Endothelial cell of umbilical vein (primary cell): ENCODE measurements around the gene LTK. TPM values are rescaled to one million over a fixed set of nuclear protein-coding genes. Genes with fewer than 3 reads are reported as not detected.

Experiments
- BruUV-seq: library from RNA; stranded (reverse); fragments of 400-500 nt; replicated peaks from 2 replicates; lab custom pipeline; 2021; lab: Mats Ljungman, UMichigan
- CTCF ChIA-PET: fragments of 300-600, 350-600 bp; sonication (Branson Sonifier 250); formaldehyde crosslinking; loops from one replicate; lab custom pipeline; 2021; ENCODE audit warnings: antibody characterized with exemption, inconsistent platforms; lab: Charles Lee
- POLR2A ChIA-PET: fragments of 300-600, 350-600 bp; sonication (Branson Sonifier 250); formaldehyde crosslinking; loops from one replicate; lab custom pipeline; 2021; ENCODE audit warnings: antibody characterized with exemption, inconsistent platforms; lab: Charles Lee
- DNase-seq: peaks from one replicate; pipeline ENCODE4 v3.0.0-alpha.2; 2011; ENCODE audit warnings: low read depth, low spot score
- FAIRE-seq: peaks from 2 replicates; lab custom pipeline; 2011; peaks lifted over from hg19 to GRCh38; lab: Jason Lieb, UNC
- H2AFZ ChIP-seq: 2 replicates; pipeline ENCODE4 v1.6.0; 2012; ENCODE audit warnings: low read depth, low read length, control low read depth, inconsistent platforms
- H3K27ac ChIP-seq: 2 replicates; pipeline ENCODE4 v1.5.1; 2011; ENCODE audit warnings: low read depth, mild to moderate bottlenecking, control low read depth, low read length, moderate library complexity; ENCODE audit not compliant: insufficient read depth
- H3K27me3 ChIP-seq, 2 experiments: 2 replicates each; pipeline versions ENCODE4 v1.6.0 to v1.6.1; 2011; ENCODE audit warnings: low read length in 2 of 2, mixed read lengths in 1 of 2; ENCODE audit not compliant: control insufficient read depth in 2 of 2, insufficient read depth in 2 of 2
- H3K36me3 ChIP-seq, 2 experiments: 2 replicates in 1 of 2; 3 replicates in 1 of 2; pipeline ENCODE4 v1.5.1; 2011; ENCODE audit warnings: low read length in 2 of 2, mild to moderate bottlenecking in 1 of 2, moderate library complexity in 1 of 2; ENCODE audit not compliant: control insufficient read depth in 2 of 2, insufficient read depth in 2 of 2; ENCODE audit errors: extremely low read depth in 1 of 2
- H3K4me1 ChIP-seq: 3 replicates; pipeline ENCODE4 v1.5.1; 2011; ENCODE audit warnings: mild to moderate bottlenecking, low read length; ENCODE audit not compliant: control insufficient read depth, insufficient read depth; ENCODE audit errors: extremely low read depth
- H3K4me2 ChIP-seq: 2 replicates; pipeline ENCODE4 v1.6.1; 2011; ENCODE audit warnings: low read length, control low read depth, mixed read lengths; ENCODE audit not compliant: insufficient read depth
- H3K4me3 ChIP-seq, 3 experiments: fragments of 200-600 bp in 1 of 3; sonication (generic), shearing (Covaris generic) in 1 of 3; replicated peaks in 1 of 3; 2 replicates each; pipeline ENCODE4 v1.5.1; 2011 to 2016; ENCODE audit warnings: control low read depth in 3 of 3, low read length in 3 of 3, mild to moderate bottlenecking in 2 of 3, inconsistent platforms in 1 of 3, low read depth in 1 of 3, moderate library complexity in 1 of 3; ENCODE audit not compliant: insufficient read depth in 1 of 3
- H3K79me2 ChIP-seq: 2 replicates; pipeline ENCODE4 v1.6.0; 2012; ENCODE audit warnings: low read length, inconsistent platforms; ENCODE audit not compliant: control insufficient read depth, insufficient read depth
- H3K9ac ChIP-seq: replicated peaks from 2 replicates; pipeline ENCODE3; 2011; ENCODE audit warnings: low read length, control low read depth; ENCODE audit not compliant: insufficient read depth; ENCODE audit errors: extremely low read depth
- H3K9me1 ChIP-seq: replicated peaks from 3 replicates; pipeline ENCODE4 v1.6.0; 2011; ENCODE audit warnings: mild to moderate bottlenecking, low read length; ENCODE audit not compliant: control insufficient read depth, insufficient read depth; ENCODE audit errors: extremely low read depth
- H3K9me3 ChIP-seq: replicated peaks from 2 replicates; pipeline ENCODE4 v1.5.1; 2012; ENCODE audit warnings: low read length, inconsistent platforms; ENCODE audit not compliant: control insufficient read depth, insufficient read depth
- H4K20me1 ChIP-seq: replicated peaks from 2 replicates; pipeline ENCODE3; 2011; ENCODE audit warnings: mild to moderate bottlenecking, low read length; ENCODE audit not compliant: control insufficient read depth, insufficient read depth; ENCODE audit errors: extremely low read depth
- CTCF ChIP-seq, 2 donors: IDR thresholded peaks; 1 replicate in 1 of 2; 2 replicates in 1 of 2; pipeline ENCODE4 v1.5.1; 2011; ENCODE audit warnings: low read length in 2 of 2, mild to moderate bottlenecking in 2 of 2, moderate library complexity in 2 of 2, control low read depth in 1 of 2, inconsistent platforms in 1 of 2, low read depth in 1 of 2; ENCODE audit not compliant: insufficient read depth in 1 of 2; ENCODE audit errors: extremely low read depth in 1 of 2
- EZH2 ChIP-seq: IDR thresholded peaks from 2 replicates; pipeline ENCODE4 v1.6.1; 2012; ENCODE audit warnings: borderline replicate concordance, low read depth, mild to moderate bottlenecking, moderate library complexity, low read length, inconsistent platforms; ENCODE audit not compliant: severe bottlenecking
- FOS ChIP-seq: IDR thresholded peaks from 2 replicates; pipeline ENCODE4 v1.6.1; 2011; ENCODE audit warnings: mild to moderate bottlenecking, low read length, moderate library complexity, borderline replicate concordance; ENCODE audit not compliant: insufficient read depth
- GATA2 ChIP-seq: IDR thresholded peaks from 2 replicates; pipeline ENCODE4 v1.7.0; 2011; ENCODE audit warnings: low read depth, mild to moderate bottlenecking, moderate library complexity, mixed read lengths, low read length; ENCODE audit not compliant: insufficient read length, insufficient read depth
- JUN ChIP-seq: IDR thresholded peaks from 2 replicates; pipeline ENCODE4 v1.6.1; 2011; ENCODE audit warnings: borderline replicate concordance, low read depth; ENCODE audit not compliant: insufficient read length, insufficient read depth
- MAX ChIP-seq: IDR thresholded peaks from 2 replicates; pipeline ENCODE4 v1.6.1; 2011; ENCODE audit not compliant: insufficient read depth, insufficient read length
- MYC ChIP-seq: IDR thresholded peaks from one replicate; pipeline ENCODE4 v1.6.1; 2011; ENCODE audit warnings: mild to moderate bottlenecking, low read depth, low read length
- POLR2A ChIP-seq: IDR thresholded peaks from 2 replicates; pipeline ENCODE4 v1.6.1; 2012; ENCODE audit warnings: low read depth, mild to moderate bottlenecking, control low read depth, low read length
- POLR2AphosphoS5 ChIP-seq: IDR thresholded peaks from 2 replicates; pipeline ENCODE4 v1.6.1; 2012; ENCODE audit warnings: low read depth, mild to moderate bottlenecking, control low read depth, low read length, moderate library complexity; ENCODE audit not compliant: insufficient read depth
- dilution Hi-C: fragments of 300-500 bp; cut with MboI; formaldehyde crosslinking; loops from one replicate; pipeline ENCODE4 v1.15.0; 2019; ENCODE audit warnings: low sequenced_read_pairs; ENCODE audit not compliant: extremely low pct_ligation_motif_present
- intact Hi-C: fragments of 100-400 bp; cut with micrococcal nuclease; formaldehyde crosslinking; loops from one replicate; pipeline ENCODE4 v1.10.0; 2022
- polyA plus RNA-seq, 4 experiments: library from polyadenylated mRNA; depleted of rRNA in 3 of 4; stranded (reverse) in 3 of 4; unstranded in 1 of 4; fragments of >200 nt; gene quantifications; 2 replicates each; pipeline versions ENCODE4 v1.2.1 to v1.2.3, GENCODE V29; 2011 to 2012; ENCODE audit warnings: missing spikeins in 1 of 4
- total RNA-seq: library from RNA; stranded (reverse); gene quantifications from 2 replicates; pipeline ENCODE4 v1.2.3, GENCODE V29; 2021

Gene LTK
- total and polyA plus RNA-seq, 2 donors (not counting 3 experiments of a cell fraction or from before 2014, with no cell fraction given), result 0.15 to 0.17 TPM

GRCh38 chr15:41507820-41508290, 5.8 kb downstream of the LTK start:
- no peak for TF ChIP-seq MAX
- TF ChIP-seq POLR2A, result no peak
- no peak for TF ChIP-seq JUN
- TF ChIP-seq POLR2AphosphoS5, result no peak
- TF ChIP-seq FOS, result no peak
- no peak for TF ChIP-seq GATA2
- no peak for TF ChIP-seq MYC
- no peak for TF ChIP-seq CTCF (IDR thresholded peaks at IDR 0.05; ENCODE audit: extremely low read depth in 1 of 2, insufficient read depth in 1 of 2, low read depth in 1 of 2, low read length in 2 of 2)
- no peak for TF ChIP-seq EZH2
- Histone ChIP-seq H3K27me3 (peaks cover 36% of the 10 kb centered on the region in 2 experiments), H3K4me3 (no peak overlapping the region), H4K20me1 (no peaks in the 10 kb centered on the region), H3K9ac (no peak overlapping the region), H3K9me1 (no peaks in the 10 kb centered on the region), H3K9me3 (no peaks in the 10 kb centered on the region), H3K4me1 (peaks cover 2% of the 10 kb centered on the region), H3K36me3 (no peaks in the 10 kb centered on the region), H3K79me2 (no peaks in the 10 kb centered on the region), H3K27ac (no peak overlapping the region), H2AFZ (no peak overlapping the region), H3K4me2 (no peak overlapping the region)
- intact Hi-C loops (no loop called here), dilution Hi-C loops (no loop called here)
- DNase-seq (no peak), FAIRE-seq (no peak)
- ChIA-PET CTCF (interaction anchor here (2.0 kb wide), 1 partner anchor 42 kb away, joined by 9 read pairs; no protein-coding TSS in a partner anchor), POLR2A (interaction anchor here (0.5 kb wide), 1 partner anchor 113 kb away, joined by 7 read pairs; no protein-coding TSS in a partner anchor)
- BruUV-seq, result no TSS peak
